ENCODE data around the gene HOTAIR.

Gene HOTAIR

GRCh38 chr12:53995378-53996239 lies 20.9 kb upstream of the HOTAIR start:
- Histone ChIP-seq H3K4me1 (ENCODE audit: insufficient read depth, low read length) (peaks cover 2% of the 10 kb centered on the region; the same call in 1 of the 2 replicates), H3K27ac (ENCODE audit: low read length) (no peak overlapping the region), H3K36me3 (ENCODE audit: insufficient read depth, low read depth, low read length) (no peaks in the 10 kb centered on the region), H3K27me3 (ENCODE audit: insufficient read depth, low read length) (peaks cover 100% of the 10 kb centered on the region), H3K9ac (ENCODE audit: low read depth, low read length) (no peak overlapping the region), H3K9me3 (ENCODE audit: insufficient read depth, low read depth, low read length) (peaks cover 17% of the 10 kb centered on the region; the same call in 1 of the 2 replicates), H3K4me3 (ENCODE audit: low read length) (no peak overlapping the region; the same call in 1 of the 2 replicates)

DNA sequence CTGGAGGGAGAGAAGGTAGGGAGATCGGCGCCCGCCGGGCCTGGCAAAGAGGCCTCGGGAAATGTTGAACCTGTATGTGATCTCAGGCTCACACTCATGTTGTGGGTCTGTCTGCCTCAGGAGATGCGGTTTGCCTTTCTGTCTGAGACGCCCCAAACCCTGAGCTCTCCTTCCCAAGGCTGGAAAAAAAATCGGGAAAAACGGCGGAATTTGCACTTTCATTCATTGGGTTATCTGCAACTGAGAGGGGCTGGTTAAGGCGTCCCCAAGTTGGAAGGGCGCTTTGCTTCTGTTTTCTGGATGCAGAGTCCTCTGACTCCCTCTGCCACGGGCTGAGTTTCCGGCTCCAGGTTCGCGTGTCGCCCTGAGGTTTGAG lies 20.2 kb upstream of the HOTAIR start:
- no peaks in the 10 kb centered on the region for H3K36me3 ChIP-seq (ENCODE audit: insufficient read depth, low read depth, low read length)

DNA sequence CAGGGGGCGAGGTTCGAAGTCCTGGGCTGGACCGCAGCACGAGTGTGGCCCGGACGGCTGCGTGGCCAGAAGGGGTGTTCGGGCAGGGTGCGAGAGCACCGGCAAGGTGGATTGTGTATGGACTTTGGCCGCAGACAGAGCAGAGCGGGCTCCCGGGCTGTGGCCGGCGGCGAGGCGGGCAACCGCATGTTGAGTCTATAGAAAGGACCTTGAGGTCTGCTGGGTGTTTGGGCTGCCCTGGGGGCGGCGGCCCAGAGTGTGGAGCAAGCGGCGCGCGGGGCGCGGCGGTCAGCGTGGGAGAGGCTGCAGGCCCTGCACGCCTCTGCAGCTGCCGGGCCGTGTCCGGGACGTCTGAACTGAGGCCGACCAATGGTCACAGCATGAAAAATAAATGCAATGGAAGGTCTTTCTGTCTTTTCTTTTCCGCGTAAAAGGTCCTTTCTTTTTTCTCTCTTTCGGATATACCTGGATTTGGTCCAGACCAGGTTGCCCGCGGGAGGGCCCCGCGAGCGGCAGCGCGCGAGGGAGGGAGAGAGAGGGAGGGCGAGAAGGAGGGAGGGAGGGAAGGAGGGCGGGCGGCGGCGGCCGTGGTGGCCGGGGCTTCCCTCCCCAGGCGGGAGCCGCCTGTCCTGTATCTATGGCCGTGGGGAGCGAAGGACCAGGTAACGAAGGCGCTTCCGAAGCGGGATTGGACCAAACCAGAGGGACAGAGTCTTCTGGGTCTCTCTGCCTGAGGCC lies 19.7 kb upstream of the HOTAIR start:
- H3K27me3 ChIP-seq (ENCODE audit: insufficient read depth, low read length), result peaks cover 100% of the 10 kb centered on the region
- H3K4me3 ChIP-seq (ENCODE audit: low read length), result no peak overlapping the region
- H3K27ac ChIP-seq (ENCODE audit: low read length), result no peak overlapping the region
- H3K36me3 ChIP-seq (ENCODE audit: insufficient read depth, low read depth, low read length), result no peaks in the 10 kb centered on the region
- H3K9ac ChIP-seq (ENCODE audit: low read depth, low read length), result no peak overlapping the region
- peaks cover 2% of the 10 kb centered on the region; the same call in 1 of the 2 replicates for H3K4me1 ChIP-seq (ENCODE audit: insufficient read depth, low read length)
- H3K9me3 ChIP-seq (ENCODE audit: insufficient read depth, low read depth, low read length), result peaks cover 14% of the 10 kb centered on the region; the same call in 1 of the 2 replicates

More for the DNA sequence above, 20.2 kb upstream of the HOTAIR start:
- H3K27ac ChIP-seq (ENCODE audit: low read length), result no peak overlapping the region
- H3K4me3 ChIP-seq (ENCODE audit: low read length), result no peak overlapping the region
- H3K27me3 ChIP-seq (ENCODE audit: insufficient read depth, low read length), result peaks cover 100% of the 10 kb centered on the region
- peaks cover 17% of the 10 kb centered on the region; the same call in 1 of the 2 replicates for H3K9me3 ChIP-seq (ENCODE audit: insufficient read depth, low read depth, low read length)
- no peak overlapping the region for H3K9ac ChIP-seq (ENCODE audit: low read depth, low read length)
- peaks cover 2% of the 10 kb centered on the region; the same call in 1 of the 2 replicates for H3K4me1 ChIP-seq (ENCODE audit: insufficient read depth, low read length)

DNA sequence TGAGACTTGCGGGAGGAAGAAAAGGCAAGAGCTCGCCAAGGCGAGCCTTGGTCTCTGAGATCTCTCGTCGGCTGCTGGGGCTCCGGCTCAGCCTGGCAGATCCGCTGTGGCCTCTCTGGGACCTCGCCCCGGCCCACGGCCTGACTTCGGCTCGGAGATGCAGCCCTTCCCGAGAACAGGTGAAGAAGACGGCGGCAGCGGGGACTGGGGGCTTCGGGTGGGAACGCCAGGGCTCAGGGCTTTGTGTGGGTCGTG lies 19.2 kb upstream of the HOTAIR start:
- peaks cover 2% of the 10 kb centered on the region; the same call in 1 of the 2 replicates for H3K4me1 ChIP-seq (ENCODE audit: insufficient read depth, low read length)
- peaks cover 100% of the 10 kb centered on the region for H3K27me3 ChIP-seq (ENCODE audit: insufficient read depth, low read length)
- H3K36me3 ChIP-seq (ENCODE audit: insufficient read depth, low read depth, low read length), result no peaks in the 10 kb centered on the region
- peaks cover 14% of the 10 kb centered on the region; the same call in 1 of the 2 replicates for H3K9me3 ChIP-seq (ENCODE audit: insufficient read depth, low read depth, low read length)
- H3K27ac ChIP-seq (ENCODE audit: low read length), result no peak overlapping the region
- H3K9ac ChIP-seq (ENCODE audit: low read depth, low read length), result no peak overlapping the region
- no peak overlapping the region for H3K4me3 ChIP-seq (ENCODE audit: low read length)

DNA sequence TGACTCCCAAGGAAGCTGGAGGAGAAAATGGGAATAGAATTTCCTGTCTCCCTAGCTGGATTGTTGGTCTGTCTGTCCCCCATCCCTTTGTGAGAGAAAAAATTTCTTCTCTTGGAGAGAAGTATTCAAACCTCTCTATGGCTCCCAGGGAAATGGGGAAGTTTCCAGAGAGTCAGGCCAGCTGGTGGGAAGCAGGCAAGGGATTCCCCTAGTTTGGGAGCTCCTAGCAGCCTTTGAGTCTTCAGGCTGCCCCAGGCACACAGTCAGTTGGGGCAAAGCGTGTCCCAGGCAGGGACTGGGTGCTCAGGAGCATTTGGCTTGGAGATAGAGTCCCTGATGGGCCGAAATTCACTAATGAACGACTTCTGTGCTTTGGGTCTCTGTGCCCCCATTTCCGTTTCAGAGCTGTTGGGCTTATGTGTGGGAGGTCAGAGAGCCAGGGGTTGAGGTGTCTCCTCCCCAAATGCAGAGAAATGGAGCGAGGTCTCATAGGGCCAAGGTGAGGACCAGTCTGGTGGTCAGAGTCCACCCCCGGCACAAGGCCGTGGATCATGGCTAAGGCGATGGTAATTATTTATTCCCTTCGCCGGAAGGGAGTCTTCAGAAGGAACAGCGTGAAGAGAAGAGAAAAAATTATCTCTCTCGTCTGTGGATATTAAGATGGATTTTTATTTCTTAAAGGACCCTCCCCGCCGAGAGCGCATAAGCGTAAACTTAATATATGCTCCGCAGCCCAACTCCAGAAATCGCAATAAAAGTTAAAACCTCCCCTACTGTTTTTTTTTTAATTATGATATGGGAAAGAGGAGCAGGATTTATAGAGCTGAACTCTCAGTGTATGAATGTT lies 18.6 kb upstream of the HOTAIR start:
- Histone ChIP-seq H3K27me3 (ENCODE audit: insufficient read depth, low read length) (peaks cover 100% of the 10 kb centered on the region), H3K4me3 (ENCODE audit: low read length) (no peak overlapping the region), H3K27ac (ENCODE audit: low read length) (no peak overlapping the region), H3K9me3 (ENCODE audit: insufficient read depth, low read depth, low read length) (peaks cover 14% of the 10 kb centered on the region; the same call in 1 of the 2 replicates), H3K9ac (ENCODE audit: low read depth, low read length) (no peak overlapping the region), H3K4me1 (ENCODE audit: insufficient read depth, low read length) (peaks cover 2% of the 10 kb centered on the region; the same call in 1 of the 2 replicates), H3K36me3 (ENCODE audit: insufficient read depth, low read depth, low read length) (no peaks in the 10 kb centered on the region)

- H3K9ac ChIP-seq (ENCODE audit: low read depth, low read length), result no peak overlapping the region
- H3K4me3 ChIP-seq (ENCODE audit: low read length), result no peak overlapping the region
- peaks cover 2% of the 10 kb centered on the region; the same call in 1 of the 2 replicates for H3K4me1 ChIP-seq (ENCODE audit: insufficient read depth, low read length)
- no peaks in the 10 kb centered on the region for H3K36me3 ChIP-seq (ENCODE audit: insufficient read depth, low read depth, low read length)
- H3K27me3 ChIP-seq (ENCODE audit: insufficient read depth, low read length), result peaks cover 100% of the 10 kb centered on the region
- peaks cover 14% of the 10 kb centered on the region; the same call in 1 of the 2 replicates for H3K9me3 ChIP-seq (ENCODE audit: insufficient read depth, low read depth, low read length)
- no peak overlapping the region for H3K27ac ChIP-seq (ENCODE audit: low read length)
Measured at GRCh38 chr12:53992377-53992889, 17.7 kb upstream of the HOTAIR start.

DNA sequence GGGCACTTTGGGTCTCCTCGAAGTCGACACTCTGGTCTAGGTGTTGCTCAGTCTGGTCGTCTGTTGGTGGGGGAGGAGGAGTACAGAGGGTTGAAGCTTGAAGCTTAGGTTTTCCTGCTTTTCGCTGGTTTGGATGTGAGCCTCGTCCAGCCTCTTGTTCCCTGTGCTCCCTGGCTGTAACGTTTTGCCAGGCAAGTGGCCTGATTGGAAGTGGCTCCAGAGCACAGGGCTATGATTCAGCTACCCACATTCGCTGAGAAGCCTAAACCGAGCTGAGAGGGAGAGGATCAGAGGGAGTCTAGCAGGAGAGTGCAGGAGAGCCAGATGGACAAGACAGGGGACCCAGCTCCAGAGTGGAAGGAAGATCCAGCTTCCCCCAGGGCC lies 16.3 kb upstream of the HOTAIR start:
- no peak overlapping the region for H3K4me3 ChIP-seq (ENCODE audit: low read length)
- H3K36me3 ChIP-seq (ENCODE audit: insufficient read depth, low read depth, low read length), result no peaks in the 10 kb centered on the region
- H3K9ac ChIP-seq (ENCODE audit: low read depth, low read length), result no peak overlapping the region
- H3K9me3 ChIP-seq (ENCODE audit: insufficient read depth, low read depth, low read length), result peaks cover 5% of the 10 kb centered on the region; the same call in 1 of the 2 replicates
- no peak overlapping the region for H3K27ac ChIP-seq (ENCODE audit: low read length)
- H3K27me3 ChIP-seq (ENCODE audit: insufficient read depth, low read length), result peaks cover 100% of the 10 kb centered on the region
- peaks cover under 1% of the 10 kb centered on the region; the same call in 1 of the 2 replicates for H3K4me1 ChIP-seq (ENCODE audit: insufficient read depth, low read length)

GRCh38 chr12:53990311-53991076 lies 15.7 kb upstream of the HOTAIR start:
- Histone ChIP-seq H3K4me1 (ENCODE audit: insufficient read depth, low read length) (no peaks in the 10 kb centered on the region), H3K4me3 (ENCODE audit: low read length) (no peak overlapping the region), H3K36me3 (ENCODE audit: insufficient read depth, low read depth, low read length) (no peaks in the 10 kb centered on the region), H3K27ac (ENCODE audit: low read length) (no peak overlapping the region), H3K9me3 (ENCODE audit: insufficient read depth, low read depth, low read length) (peaks cover 6% of the 10 kb centered on the region; the same call in 1 of the 2 replicates), H3K27me3 (ENCODE audit: insufficient read depth, low read length) (peaks cover 100% of the 10 kb centered on the region), H3K9ac (ENCODE audit: low read depth, low read length) (no peak overlapping the region)

GRCh38 chr12:53989227-53990113 lies 14.7 kb upstream of the HOTAIR start:
- H3K36me3 ChIP-seq (ENCODE audit: insufficient read depth, low read depth, low read length), result no peaks in the 10 kb centered on the region
- H3K27ac ChIP-seq (ENCODE audit: low read length), result no peak overlapping the region
- H3K4me3 ChIP-seq (ENCODE audit: low read length), result no peak overlapping the region
- H3K27me3 ChIP-seq (ENCODE audit: insufficient read depth, low read length), result peaks cover 100% of the 10 kb centered on the region
- no peaks in the 10 kb centered on the region for H3K4me1 ChIP-seq (ENCODE audit: insufficient read depth, low read length)
- H3K9me3 ChIP-seq (ENCODE audit: insufficient read depth, low read depth, low read length), result peaks cover 12% of the 10 kb centered on the region; the same call in 1 of the 2 replicates
- H3K9ac ChIP-seq (ENCODE audit: low read depth, low read length), result no peak overlapping the region
